Activated CD4-positive, alpha-beta T cell treated with anti-CD3 and anti-CD28 coated beads, Interleukin-2, amount 50 U/mL, for 4 hours (primary cell): ENCODE measurements around the gene PSMG3.

Experiments
- DNase-seq, 2 experiments: peaks; one replicate each; pipeline ENCODE4 v3.0.0-alpha.2; 2020

The PSMG3 gene

GRCh38 chr7:1578513-1578912, 8.7 kb upstream of the PSMG3 start:
- no peak for DNase-seq

DNA sequence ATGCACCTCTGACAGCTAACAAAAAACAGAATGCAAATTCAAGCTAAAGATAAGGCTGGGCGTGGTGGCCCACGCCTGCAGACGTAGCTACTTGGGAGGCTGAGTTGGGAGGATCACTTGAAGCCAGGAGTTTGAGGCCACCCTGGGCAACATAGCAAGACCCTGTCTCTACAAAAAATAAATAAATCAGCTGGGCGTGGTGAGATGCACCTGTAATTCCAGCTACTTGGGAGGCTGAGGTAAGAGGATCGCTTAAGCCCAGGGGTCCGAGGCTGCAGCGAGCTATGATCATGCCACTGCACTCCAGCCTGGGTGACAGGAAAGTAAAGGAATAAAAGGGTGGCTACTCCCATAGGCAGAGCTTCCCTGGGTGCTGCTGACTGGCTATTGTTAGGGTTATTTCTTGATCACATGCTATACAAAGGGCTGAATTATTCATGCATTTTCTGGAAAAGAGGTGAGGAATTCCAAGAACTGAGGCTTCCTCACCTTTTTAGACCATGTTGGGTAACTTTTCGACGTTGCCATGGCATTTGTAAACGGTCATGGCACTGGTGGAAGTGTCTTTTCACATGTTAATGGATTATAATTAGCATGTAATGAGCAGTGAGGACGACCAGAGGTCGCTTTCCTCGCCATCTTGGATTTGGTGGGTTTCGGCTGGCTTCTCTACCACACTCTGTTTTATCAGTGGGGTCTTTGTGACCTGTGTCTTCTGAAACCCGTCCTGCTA, 6.9 kb upstream of the PSMG3 start:
- no peak for DNase-seq

GRCh38 chr7:1575809-1576208, 6.0 kb upstream of the PSMG3 start:
- no peak for DNase-seq

DNA sequence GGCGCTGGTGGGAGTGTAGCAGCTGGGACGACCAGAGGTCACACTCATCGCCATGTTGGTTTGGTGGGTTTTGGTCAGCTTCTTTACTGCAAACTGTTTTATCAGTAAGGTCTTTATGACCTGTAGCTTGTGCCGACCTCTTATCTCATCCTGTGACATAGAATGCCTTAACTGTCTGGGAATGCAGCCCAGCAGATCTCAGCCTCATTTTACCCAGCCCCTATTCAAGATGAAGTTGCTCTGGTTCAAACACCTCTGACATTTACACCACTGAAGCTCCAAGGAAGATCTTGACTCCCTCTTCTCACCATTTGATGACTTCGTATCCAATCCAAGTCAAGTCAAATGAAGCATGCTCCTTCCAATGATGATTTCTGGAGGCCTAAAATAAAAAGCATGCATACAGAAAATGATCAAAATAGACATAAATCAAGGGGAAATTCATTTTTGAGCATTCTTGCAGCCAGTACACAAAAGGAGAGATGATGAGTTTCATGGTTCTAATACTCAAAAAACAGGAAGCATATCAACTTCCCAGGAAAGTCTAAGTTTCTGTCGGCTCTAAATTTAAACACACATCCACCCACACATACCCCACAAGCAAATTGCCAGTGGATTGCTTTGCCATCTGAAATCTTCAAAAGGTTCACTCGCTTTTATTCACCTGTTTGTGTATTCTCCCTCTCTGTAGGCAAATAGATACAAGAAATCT, 2.4 kb upstream of the PSMG3 start:
- no peak for DNase-seq

- no peak for DNase-seq
Measured at GRCh38 chr7:1569440-1569832, 396 bp downstream of the PSMG3 start.

DNA sequence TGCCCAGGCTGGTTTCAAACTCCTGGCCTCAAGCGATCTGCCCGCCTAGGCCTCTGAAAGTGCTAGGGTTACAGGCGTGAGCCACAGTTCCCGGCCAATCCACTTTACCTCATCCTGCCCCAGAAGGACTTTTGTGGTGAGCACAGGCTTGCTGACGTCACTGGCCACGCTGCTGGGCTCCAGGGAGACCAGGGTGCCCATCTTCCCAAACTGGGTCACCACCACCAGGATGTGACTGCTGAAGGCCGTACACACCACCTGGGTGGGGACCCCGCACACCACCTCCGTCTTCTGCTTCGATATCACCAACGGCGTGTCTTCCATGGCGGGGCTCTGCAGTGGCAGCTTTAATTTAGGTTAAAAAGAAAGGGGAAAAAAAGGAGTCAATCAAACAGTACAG, 816 bp downstream of the PSMG3 start:
- DNase-seq = no peak

- no peak for DNase-seq
Measured at GRCh38 chr7:1567896-1568510, 1.8 kb downstream of the PSMG3 start.

DNA sequence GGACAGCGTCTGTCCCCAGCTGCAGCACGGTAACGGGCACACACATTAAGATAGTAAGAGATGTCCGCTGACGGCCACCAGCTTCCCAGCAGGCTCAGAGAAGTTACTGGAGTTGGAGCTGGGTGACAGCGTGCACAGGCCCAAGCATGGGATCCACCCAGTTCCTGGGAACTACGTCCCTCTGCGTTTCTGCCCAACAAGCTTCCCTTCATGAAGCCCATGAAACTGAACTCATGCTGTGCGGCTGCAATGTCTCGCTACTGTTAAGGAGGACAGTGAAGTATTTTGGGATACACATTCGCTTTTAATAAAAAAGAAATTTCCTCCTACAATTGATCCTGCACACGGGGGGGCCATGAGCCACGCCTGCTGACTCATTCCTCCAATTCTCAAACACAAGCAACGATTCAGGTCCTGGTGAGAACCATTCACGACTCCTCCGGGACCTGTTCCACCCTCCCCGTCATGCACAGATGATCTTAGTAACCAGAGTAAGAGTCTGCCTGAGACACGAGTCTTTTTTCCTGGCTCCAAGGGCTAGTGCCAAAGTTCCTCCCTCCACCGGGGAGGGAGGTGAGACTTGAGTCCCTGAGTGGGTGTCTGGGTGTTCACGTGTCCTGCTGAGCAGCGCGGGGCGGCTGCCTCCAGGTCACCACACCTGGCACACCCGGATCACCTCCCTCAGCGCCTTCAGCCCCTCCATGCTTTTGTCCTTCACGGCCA, 2.6 kb downstream of the PSMG3 start:
- no peak for DNase-seq

DNA sequence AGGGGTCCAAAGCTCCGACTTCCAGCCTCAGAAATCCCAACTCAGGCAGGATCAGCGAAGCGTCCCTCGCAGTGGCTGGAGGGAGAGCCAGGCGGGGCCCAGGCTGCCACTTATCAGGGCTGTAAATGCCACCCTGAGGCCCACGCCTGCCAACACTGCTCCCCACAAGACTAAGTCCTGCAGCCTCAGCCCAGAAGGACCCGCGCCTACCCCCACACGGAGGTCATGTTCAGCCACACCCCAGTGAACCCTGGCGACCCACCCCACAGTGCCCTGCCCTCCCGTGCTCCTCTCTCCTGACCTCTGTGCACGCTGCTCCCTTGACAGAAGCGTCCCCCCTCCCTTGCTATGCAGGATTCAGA, 3.2 kb downstream of the PSMG3 start:
- DNase-seq = no peak

- no peak for DNase-seq
Measured at GRCh38 chr7:1564603-1565022, 5.2 kb downstream of the PSMG3 start.

DNA sequence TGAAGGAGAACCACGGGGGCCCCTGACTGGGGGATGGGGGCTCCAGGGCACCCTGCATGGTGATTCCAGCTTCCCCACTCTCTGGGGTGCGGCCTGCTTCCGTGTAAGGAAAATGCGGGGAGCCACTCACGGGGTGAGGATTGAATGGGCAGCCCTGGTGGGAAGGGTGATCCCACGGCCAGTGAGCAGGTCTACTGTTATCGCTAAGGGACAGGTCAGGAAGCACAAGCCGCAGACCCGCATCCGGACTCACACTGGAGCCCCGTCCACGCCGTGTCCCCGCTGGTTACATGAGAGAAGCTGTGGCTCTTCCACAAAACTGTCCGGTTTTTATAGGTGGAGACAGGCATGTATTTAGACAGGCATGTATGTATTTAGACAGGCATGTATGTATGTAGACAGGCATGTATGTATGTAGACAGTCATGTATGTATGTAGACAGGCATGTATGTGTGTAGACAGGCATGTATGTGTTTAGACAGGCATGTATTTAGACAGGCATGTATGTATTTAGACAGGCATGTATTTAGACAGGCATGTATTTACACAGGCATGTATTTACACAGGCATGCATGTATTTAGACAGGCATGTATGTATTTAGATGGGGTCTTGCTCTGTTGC, 5.7 kb downstream of the PSMG3 start:
- DNase-seq = no peak

- no peak for DNase-seq
Measured at GRCh38 chr7:1562597-1563051, 7.2 kb downstream of the PSMG3 start.

- DNase-seq = no peak
Measured at GRCh38 chr7:1562116-1562515, 7.7 kb downstream of the PSMG3 start.

DNA sequence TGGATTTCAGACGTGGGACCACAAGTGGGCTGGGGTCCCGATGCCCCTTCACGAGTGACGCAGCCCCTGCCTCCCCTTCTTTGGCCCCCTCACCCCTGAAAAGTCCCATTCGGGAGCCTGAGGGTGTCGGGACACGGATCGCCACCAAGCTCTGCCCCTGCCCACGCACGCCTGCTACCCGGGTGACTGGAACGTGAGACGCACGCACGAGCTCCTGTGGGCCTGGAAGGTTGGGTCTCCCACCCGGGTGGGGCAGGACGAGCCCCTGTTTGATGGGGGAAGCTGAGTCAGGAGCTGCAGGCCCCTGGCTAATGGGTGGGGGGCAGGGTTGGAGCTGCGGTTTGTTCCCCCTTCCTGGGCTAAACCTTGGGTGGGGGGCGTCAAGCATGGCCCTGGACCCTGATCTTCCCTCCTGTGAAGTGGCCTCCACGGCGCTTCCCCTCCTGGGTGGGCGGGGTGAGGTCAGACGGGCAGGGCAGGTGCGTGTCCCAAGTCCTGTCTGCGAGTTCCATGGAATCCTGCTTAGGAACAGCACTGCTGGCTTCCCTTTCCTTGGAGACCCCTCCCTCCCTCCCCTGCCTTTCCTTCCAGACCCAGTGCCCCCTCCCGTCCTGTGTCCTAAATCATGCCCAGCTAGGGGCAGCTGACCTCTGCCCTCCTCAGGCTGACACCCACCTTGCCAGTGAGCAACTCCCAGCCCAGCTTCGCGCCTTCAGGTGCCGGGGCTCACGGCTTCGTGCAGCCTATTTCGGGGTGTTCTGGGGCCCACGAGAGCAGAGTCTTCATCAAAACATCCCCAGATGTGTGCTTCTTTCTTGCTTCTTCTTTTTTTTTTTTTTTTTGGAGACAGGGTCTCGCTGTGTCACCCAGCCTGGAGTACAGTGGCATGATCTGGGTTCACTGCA, 8.5 kb downstream of the PSMG3 start:
- DNase-seq = no peak

GRCh38 chr7:1560620-1561031, 9.2 kb downstream of the PSMG3 start:
- no peak for DNase-seq

- DNase-seq = no peak
Measured at GRCh38 chr7:1559626-1560590, 9.9 kb downstream of the PSMG3 start.

GRCh38 chr7:1558841-1559625, 10.8 kb downstream of the PSMG3 start:
- no peak for DNase-seq

- DNase-seq = no peak
Measured at GRCh38 chr7:1558181-1558811, 11.5 kb downstream of the PSMG3 start.

- DNase-seq = no peak
Measured at GRCh38 chr7:1557771-1558170, 12.1 kb downstream of the PSMG3 start.
